NK-92 (cell line): ENCODE results near the gene CLP1.
"Not testable (repeated sequence)": the region's sequence is repeated elsewhere in the genome, so short reads cannot be mapped to it uniquely, and the experiment has no call there.

Source experiments
- DNase-seq: peaks from one replicate; lab custom pipeline; 2025; ENCODE audit not compliant: unreplicated experiment; lab: John Stamatoyannopoulos, UW

CLP1 gene

GRCh38 chr11:57640068-57640800, 17.3 kb upstream of the CLP1 start:
- DNase-seq = no peak

- no peak for DNase-seq
These were observed 16.4 kb upstream of the CLP1 start for GRCh38 chr11:57641011-57641807.

GRCh38 chr11:57643802-57644201, 13.8 kb upstream of the CLP1 start:
- DNase-seq = no peak

- DNase-seq = no peak
These were observed 12.5 kb upstream of the CLP1 start for GRCh38 chr11:57644748-57645688.

GRCh38 chr11:57645689-57646085, 11.9 kb upstream of the CLP1 start:
- DNase-seq = no peak

- DNase-seq = no peak
These were observed 11.3 kb upstream of the CLP1 start for GRCh38 chr11:57646194-57646798.

GRCh38 chr11:57646799-57647303, 10.7 kb upstream of the CLP1 start:
- DNase-seq = no peak

GRCh38 chr11:57647372-57647771, 10.2 kb upstream of the CLP1 start:
- DNase-seq = no peak

- DNase-seq = no peak
These were observed 9.4 kb upstream of the CLP1 start for GRCh38 chr11:57647960-57648800.

GRCh38 chr11:57648801-57649735, 8.5 kb upstream of the CLP1 start:
- DNase-seq = no peak

GRCh38 chr11:57649826-57650738, 7.5 kb upstream of the CLP1 start, which contains the start of gene YPEL4:
TSS of gene YPEL4 (minus strand) at chr11:57649912. CDS start at chr11:57647107, 2,805 bp downstream.
- peak; percentile 15 for DNase-seq

GRCh38 chr11:57650739-57651090, 6.8 kb upstream of the CLP1 start:
- DNase-seq = no peak

GRCh38 chr11:57651408-57651807, 6.2 kb upstream of the CLP1 start:
- no peak for DNase-seq

GRCh38 chr11:57652230-57652629, 5.3 kb upstream of the CLP1 start:
- DNase-seq = not testable (repeated sequence)

GRCh38 chr11:57652662-57653061, 4.9 kb upstream of the CLP1 start:
- DNase-seq = no peak

GRCh38 chr11:57653163-57653562, 4.4 kb upstream of the CLP1 start:
- DNase-seq = no peak

GRCh38 chr11:57656885-57657193, 723 bp upstream of the CLP1 start:
- no peak for DNase-seq

- DNase-seq = no peak
These were observed 430 bp downstream of the CLP1 start for GRCh38 chr11:57658023-57658361.
